ENCODE data around the gene RGS14.
A peak's percentile ranks its signal among the peaks of the same experiment; 100 is the strongest.

The RGS14 gene

DNA sequence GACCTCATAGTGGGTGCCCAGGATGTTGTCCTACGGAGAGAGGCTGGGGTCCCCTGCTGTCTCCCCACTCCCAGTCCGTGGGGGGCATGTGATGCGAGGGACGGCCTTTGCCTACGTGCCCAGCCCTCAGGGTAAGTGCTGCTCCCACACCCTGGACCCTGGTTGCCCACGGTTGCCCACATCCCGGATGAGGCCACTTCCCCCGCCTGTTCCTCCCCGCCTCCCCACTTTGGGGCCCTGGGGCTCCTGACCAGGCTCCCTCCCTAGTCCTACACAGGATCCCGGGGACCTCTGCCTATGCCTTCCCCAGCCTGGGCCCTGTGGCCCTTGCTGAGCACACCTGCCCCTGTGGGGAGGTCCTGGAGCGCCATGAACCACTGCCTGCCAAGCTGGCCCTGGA lies 28.0 kb downstream of the RGS14 start:
- DNase-seq, result no peak

DNA sequence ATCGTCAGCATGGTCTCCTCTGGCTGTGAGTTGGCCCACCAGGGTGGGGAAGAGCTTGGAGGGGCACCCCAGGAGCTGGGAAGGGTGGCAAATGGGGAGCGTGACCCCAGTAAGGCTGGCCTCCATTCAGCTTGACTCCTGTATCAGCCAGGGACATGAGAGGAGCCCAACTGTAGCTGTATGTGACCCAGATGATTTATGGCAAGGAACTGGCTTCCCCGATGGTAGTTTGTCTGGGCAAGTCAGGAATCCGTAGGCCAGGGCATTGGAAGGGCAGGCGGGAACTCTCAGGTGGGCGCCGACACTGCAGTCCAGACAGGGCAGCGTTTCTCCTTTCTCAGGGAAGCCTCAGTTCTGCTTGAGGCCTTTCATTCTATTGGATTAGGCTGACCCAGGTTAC lies 28.8 kb downstream of the RGS14 start:
- DNase-seq, result no peak

DNA sequence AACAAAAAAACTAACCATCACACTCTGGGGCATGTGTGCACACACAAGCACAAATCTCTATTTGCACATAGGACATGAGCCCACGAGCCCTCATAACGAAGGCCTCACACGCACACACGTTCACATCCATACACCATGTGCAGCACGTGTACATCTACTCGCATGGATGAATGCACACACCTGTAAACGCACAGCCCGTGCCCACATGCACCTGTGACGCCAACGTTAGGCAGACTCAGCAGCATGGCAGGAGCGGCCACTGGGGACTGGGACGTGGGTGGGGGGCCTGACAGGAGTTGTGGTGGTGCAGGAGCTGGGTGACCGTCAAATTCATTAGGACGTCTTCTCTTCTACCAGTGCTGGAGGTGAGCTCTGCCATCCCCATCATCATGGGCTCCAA lies 29.7 kb downstream of the RGS14 start:
- no peak for DNase-seq

DNA sequence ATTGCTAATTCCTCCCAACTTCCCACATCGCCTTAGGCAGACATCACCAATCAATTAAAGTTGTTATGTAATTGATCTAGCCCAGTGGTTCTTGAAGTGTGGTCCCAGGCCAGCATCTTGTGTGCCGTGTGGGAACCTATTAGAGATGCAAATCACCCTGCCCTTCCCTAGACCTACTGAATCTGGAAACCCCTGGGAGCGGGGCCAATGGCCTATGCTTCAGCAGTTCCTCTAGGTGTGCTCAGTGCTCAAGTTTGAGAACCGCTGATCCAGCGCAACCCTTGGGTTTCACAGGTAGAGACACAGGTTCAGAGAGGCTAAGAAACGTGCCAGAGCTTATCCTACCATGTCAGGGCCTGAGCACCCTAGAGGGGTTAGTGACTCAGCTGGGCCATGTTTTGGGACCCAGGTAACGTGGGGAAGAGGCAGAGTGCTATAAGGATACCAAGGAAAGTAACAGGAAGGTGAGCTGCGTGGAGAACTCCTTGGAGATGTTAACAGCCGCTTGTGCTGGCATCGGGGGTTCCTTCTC lies 30.9 kb downstream of the RGS14 start:
- no peak for DNase-seq

DNA sequence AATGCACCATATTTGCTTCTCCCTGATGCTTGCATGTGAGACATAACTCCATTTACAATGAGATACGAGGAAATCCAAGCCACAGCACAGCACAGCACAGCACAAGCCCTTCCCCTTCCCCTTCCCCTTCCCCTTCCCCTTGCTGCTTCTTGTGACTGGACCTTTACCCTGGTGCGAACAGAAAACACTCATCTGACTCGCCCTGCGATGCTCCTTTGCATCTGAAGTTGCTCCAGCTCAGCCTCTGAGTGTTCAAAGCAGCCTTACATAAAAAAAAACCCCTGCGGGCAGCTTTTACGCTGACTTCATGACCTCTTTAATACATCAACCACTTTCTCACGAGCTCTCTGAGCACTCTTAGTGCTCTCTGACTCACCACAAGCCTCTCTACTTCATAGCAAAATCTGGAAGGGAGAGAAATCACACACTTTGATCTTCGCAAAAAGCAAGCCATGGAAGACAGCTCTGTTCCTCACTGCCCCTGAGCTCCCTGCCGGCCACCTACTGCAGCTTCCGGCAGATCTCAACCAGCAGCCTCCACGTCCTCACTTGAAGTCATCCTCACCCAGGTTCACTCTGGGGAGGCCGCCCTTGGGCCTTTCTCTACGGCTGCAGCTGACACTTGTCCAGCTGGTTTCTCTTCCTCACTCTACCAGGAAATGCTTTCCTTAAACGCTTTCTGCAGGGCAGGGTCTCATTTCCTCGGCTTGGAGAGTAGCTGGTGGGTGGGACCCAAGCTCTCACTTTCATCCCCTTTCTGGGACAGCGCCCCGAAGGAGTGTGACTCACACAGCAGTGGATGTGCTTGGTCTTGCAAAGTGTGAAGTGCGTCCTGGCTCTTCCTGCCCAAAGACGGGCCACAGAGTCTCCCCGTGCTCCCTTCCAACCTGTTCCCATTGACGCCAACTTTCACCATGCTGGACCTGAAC lies 31.8 kb downstream of the RGS14 start:
- no peak for DNase-seq

DNA sequence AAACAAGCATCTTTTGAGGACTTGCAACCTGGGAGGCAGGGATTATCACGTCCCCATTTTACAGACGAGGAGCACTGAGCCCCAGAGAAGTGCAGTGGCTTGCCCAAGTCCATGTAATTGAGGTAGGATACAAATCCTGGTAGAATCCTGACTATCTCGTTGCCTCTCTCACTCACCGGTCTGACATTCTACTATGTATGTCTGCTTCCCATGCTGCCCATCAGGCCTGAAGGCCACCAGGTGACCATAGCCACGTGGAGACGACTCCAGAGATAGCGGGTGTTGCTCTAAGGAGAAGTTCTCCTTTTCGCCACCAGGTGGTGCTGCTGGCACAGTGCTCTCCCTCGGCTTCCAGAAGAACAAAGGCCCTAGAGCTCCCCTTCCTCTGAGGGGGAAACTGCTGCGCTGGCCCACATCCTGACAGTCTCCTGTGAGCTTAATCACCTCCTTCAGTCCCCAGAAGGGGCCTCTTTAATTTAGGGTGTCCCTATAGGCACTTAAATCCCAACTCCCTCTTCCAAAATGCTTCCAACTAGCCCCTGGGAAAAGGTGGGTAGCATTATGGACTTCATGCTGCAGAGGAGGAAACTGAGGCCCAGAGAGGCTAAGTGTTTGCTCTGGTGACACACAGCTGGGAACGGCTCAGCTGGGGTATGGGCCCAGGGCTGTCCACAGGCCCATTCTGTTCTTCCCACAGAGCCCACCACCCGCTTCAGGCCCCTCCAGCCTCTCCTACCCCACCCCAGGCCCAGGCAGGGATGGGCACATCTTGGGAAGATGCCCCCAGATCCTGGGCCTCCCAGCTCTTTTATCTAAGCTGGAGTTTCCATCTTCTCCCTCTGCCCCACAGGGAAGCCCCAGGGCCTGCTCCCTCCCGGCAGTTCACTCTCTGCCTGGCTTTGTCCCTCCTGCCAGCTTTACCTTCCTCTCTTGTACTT lies 32.9 kb downstream of the RGS14 start:
- DNase-seq, result peak; percentile 57

DNA sequence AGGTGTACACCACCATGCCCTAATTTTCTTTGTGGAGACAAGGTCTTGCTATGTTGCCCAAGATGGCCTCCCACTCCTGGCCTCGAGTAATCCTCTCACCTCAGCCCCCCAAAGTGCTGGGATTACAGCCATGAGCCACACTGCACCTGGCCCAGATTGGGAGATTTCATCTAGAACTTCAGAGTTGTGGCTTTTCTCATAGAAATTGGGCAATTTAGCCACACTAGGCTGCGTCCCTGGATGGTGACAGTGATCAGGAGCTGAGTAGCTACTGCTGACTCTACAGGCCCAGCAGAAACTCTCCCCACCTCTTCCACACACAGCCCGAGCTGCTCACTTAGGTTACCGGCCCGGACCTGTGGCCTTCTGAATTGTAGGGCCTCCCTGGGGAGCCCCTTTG lies 35.0 kb downstream of the RGS14 start:
- DNase-seq, result no peak

DNA sequence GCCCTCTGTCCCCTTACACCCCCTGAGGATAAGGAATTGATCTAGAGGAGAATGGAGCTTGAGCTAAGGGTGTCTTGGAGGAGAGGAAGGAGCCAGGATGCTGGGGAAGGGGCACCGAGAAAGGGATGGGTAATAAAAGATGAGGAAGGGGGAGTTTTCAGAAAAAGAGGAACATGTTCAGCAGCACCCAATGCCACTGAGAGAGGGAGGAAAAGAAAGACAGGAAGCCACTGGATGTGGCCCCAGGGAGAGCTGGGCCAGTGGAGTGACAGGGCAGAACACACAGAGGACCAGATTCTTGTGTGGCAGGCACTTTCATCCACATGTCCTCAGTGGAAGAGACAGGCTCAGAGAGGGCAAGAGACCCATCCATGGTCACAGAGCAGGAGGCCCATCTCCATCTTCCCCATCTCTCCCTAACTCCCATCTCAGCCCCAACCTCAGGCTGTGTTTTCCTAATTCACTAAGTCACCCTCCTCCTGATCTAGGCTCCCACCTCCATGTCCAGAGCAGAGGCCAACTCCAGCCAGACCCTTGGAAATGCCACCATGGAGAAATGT lies 35.6 kb downstream of the RGS14 start:
- no peak for DNase-seq

DNA sequence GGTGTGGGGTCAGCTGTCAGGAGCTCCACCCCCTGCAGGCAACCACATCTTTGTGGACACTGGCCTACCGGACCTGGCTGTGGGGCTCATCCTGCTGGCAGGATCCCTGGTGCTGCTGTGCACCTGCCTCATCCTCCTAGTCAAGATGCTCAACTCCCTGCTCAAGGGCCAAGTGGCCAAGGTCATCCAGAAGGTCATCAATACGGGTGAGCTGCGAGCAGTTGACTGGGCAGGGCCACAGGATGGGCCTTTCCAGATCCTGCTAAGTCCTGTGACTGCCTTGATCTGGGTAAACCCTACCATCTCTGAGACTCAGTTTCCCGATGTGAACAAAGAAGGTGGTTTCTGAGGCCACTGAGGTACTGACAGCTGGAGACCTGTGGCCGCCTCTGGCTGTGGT lies 36.3 kb downstream of the RGS14 start:
- DNase-seq, result no peak

DNA sequence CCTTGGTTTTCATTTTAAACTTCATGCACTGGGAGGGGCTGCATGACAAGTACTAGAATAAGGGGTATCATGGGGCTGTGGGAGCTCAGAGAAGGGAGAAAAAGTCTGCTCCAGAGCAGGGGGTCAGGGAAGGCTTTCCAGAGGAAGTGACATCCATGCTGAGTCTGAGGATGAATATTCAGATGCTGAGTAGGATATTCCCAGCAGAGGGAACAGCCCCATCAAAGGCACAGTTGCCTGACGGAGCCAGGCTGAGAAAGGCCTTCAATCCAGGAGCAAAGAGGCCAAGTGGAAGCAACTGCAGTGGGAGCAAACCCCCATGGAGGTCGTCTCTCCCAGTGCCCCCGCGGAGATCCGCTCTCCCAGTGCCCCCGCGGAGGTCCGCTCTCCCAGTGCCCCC lies 38.4 kb downstream of the RGS14 start:
- DNase-seq, result no peak

DNA sequence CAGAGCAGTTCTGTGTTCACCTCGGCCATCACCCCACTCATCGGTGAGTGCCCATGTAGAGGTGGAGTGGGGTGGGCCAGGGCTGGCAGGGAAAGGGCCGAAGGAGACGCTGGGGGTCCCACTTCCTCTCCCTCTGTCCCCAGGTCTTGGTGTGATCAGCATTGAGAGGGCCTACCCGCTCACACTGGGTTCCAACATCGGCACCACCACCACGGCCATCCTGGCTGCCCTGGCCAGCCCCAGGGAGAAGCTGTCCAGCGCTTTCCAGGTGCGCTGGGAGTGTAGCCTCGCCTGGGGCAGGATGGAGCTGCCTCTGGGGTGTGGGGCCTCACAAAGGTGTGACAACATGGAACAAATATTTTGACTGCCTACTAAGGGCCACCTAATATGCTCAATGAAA lies 39.1 kb downstream of the RGS14 start:
- DNase-seq, result no peak

DNA sequence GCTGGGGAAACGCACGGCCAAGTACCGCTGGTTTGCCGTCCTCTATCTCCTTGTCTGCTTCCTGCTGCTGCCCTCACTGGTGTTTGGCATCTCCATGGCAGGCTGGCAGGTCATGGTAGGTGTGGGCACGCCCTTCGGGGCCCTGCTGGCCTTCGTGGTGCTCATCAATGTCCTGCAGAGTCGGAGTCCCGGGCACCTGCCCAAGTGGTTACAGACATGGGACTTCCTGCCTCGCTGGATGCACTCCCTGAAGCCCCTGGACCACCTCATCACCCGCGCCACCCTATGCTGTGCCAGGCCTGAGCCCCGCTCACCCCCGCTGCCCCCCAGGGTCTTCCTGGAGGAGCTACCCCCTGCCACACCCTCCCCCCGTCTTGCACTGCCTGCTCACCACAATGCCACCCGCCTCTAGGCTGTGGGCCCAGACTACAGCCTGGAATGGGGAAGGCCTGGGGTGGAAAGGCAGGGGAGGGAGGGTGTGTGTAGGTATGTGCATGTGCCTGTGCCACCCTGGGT lies 40.2 kb downstream of the RGS14 start:
- DNase-seq, result no peak

DNA sequence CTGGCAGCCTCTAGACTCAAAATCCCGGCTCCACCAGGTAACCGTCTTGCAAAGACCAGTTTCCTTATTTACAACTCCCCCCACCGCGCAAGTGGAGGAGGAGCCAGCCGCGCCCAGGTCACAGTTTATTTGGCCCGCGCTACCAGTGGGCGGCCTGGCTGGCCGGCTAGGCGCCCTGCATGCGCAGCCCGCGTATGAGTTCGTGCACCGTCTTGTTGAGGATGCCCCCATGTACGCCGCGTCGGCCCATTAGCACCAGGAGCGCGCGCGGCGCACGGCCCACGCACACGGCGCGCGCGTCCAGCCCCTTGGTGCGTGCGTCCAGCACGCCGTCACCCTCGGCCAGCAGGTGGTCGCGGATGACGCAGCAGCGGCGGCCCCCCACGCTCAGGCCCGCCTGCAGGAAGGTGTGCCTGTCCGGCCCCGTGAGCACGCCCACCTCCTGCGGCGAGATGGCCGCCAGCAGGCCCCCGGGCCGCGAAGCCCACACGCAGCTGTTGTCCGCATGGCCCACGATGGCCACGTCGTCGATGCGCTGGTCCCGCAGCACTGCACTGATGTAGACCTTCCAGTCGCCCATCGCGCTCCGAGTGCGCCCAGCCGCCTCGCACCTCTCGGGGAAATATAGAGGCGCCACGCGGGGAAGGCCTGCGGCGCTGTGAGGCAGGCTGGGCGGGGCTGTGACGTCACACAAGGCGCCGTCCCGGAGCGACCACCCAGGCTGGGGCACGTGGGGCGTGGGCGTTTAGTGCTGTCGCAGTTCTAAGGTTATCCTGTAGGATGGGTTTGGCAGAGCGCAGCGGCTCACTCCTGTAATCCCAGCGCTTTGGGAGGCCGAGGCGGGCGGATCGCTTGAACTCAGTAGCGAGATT lies 42.5 kb downstream of the RGS14 start, which contains the start of gene PFN3:
PFN3 (minus strand) TSS at position 665 of the 872 bp plus-strand sequence; CDS start at position 580, 85 bp downstream.
- no peak for DNase-seq

DNA sequence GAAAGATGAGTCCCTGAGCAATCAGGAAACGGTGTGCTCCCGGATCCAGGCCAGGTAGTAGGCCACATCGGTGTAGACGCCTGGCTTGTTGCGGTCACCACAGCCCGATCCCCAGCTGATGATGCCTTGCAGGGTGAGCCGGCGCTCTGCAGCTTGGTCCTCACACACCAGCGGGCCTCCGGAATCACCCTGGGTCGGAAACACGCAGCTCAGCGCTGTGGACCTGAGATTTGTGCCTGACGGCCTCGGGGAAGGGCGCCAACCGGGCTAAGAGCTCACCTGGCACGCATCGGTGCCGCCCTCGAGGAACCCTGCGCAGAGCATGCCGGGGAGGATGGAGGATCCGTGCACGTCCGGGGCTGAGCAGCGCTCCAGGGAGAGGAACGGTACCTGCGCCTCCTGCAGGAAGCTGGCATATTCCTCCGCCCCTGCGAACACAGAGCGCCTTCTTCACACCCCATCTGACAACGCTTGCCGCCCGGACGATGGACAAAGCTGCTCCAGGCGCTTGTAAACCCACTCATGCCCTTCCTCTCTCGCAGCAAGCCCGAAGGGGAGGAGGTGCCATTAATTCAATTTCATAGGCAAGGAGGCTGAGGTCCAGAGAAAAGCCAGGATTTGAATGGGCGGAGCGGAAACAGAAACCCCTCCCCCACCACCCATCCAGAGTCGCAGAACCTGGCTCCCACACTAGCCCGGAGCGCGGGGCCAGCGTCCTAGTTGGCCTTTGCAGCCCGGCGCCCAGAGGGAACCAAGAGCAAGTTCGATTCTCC lies 44.7 kb downstream of the RGS14 start:
- DNase-seq, result peak; percentile 30

DNA sequence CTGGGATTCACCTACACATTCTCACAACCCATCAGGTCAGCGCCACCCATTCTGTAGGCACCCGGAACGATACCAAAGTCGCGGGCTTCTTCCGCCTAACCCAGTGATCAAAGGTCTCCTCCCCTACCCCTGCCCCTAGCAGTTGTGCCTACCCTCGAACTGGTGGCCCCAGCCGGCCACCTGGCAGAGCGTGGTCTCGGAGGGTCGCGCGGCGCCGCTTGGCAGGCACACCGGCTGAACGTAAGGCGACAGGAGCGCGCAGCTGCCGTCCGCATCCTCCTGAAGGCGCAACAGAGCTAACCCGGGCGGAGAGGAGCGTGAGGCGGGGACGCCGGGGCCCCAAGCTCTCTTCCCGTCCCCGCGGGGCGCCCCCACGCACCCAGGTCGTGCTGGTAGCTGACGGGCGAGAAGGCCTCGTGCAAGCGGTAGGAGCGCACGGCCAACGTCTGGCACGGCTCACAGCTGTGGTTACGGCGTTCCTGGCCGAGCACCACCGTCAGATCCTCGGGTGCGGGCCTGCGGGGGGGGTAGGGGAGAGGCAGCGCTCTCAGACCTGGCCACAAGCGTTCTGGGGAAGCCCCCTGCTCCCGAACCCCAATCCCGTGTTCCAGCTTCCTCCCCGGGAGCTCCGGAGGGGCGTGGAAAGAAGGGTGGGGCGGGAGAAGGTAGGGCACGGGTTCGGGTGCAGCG lies 45.5 kb downstream of the RGS14 start:
- no peak for DNase-seq

DNA sequence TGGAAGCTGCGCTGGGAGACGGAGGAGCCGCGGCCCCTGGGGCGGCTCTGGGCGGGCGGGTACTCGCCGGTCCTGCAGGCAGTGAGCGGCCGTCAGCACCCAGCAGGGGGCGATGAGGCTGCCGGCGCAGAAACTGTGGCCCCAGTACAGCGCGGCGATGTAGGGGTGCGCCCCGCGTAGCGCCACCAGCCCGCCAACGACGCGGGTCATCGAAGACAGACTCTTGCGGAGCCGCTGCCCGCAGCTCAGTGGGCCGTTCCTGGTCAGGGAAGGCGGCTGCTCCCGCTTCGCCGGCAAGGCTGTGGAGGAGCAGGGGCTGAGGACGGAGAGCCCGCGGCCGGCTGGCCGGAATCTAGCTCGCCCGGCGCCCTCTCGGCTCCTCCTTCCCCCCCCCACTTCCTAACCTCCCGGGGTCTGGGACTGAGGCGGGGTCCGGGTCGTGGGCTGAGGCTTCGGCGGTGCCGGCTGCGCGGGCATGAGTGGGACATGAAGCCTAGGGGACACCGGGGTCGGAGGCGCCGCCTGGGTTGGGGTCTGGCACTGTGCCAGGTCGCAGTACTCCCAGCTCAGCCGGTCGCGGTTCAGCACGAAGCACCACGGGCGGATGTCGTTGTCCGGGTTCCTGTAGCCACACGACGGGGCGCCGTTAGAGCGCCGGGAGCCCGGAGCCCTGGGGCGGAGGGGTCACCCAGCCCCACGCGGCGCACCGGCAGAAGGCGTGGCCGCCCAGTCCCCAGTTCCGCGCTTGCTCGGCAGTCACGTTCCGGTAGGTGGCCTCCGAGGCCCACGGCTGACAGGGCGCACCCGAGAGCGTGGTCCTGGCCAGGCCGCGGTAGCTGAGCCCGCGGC lies 46.3 kb downstream of the RGS14 start:
- peak; percentile 12 for DNase-seq

DNA sequence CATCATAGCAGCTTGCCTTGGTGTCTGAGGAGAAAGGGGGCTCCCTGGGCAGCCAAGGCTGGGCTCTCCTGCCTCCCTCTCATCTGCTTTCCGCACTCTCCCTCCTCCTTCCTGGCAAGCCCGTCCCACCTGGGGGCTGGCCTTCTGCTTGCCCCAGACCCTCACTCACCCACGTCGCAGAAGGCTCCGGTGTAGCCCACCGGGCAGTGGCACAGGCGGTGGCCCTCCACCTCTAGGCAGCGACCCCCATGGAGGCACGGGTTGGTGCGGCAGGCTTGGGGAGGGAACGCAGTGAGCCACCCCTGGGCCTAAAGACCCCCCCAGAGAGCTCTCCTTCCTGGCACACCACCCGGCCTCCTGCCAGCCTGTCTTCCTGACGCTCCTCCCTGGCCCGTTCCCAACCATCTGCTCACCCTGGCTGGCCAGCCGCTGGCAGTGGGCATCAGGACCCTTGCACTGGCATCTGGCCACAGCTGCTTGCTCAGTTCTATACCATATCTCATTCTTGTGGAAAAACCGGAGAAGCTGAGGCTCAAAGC lies 47.0 kb downstream of the RGS14 start:
- no peak for DNase-seq

DNA sequence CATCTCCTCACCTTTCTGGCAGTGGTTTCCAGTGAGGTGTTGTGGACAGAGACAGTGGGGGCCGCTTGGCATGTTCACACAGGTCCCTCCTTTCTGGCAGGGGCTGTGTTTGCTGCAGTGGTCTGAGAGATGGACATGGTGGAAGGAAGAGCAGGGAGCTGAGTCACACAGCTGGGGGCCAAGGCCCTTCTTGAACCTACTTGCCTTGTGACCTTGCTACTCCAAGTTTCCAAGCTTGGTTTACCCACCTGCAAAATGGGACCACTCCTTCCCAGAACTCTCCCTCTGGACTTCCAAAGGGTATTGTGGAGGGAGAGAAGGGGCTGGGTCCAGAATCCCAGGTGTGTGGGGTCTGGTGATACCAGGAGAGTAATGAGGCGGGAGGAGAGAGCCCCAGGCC lies 47.6 kb downstream of the RGS14 start:
- DNase-seq, result no peak

DNA sequence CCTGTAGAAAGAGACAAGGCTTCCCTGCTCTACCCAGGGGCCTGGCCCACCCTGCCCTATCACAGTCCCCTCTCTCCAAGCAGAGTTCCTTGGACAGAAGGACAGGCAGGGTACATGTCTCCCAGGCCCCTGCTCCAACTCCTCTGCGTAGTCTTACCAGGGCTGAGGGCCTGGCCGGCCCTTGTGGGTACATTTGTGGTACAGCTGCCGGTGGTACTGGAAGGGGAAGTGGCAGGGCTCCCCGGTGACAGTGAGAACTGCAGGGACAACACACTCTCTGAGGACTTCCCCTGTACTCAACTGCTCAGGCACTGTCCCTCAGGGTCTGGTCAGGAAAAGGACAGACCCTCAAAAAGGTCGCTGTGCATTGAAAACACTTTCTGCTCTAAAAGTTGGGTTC lies 48.1 kb downstream of the RGS14 start:
- no peak for DNase-seq
